Measurements from ENCODE around the gene MYO1F.
"Not testable (repeated sequence)": the region's sequence is repeated elsewhere in the genome, so short reads cannot be mapped to it uniquely, and the experiment has no call there.

DNA sequence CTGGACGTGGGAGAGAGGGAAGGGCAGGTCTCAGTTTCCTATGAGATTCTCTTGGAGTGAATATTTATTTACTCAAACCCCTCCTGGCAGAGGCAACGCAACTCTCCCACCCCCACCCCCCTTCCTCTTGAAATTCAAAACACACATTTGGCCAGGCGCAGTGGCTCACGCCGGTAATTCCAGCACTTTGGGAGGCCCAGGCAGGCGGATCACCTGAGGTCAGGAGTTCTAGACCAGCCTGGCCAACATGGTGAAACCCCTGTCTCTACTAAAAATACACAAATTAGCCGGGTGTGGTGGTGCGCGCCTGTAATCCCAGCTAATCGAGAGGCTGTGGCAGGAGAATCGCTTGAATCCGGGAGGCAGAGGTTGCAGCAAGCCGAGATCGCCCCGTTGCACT is 40.1 kb upstream of the MYO1F start:
- TF ChIP-seq, protein P1, sequence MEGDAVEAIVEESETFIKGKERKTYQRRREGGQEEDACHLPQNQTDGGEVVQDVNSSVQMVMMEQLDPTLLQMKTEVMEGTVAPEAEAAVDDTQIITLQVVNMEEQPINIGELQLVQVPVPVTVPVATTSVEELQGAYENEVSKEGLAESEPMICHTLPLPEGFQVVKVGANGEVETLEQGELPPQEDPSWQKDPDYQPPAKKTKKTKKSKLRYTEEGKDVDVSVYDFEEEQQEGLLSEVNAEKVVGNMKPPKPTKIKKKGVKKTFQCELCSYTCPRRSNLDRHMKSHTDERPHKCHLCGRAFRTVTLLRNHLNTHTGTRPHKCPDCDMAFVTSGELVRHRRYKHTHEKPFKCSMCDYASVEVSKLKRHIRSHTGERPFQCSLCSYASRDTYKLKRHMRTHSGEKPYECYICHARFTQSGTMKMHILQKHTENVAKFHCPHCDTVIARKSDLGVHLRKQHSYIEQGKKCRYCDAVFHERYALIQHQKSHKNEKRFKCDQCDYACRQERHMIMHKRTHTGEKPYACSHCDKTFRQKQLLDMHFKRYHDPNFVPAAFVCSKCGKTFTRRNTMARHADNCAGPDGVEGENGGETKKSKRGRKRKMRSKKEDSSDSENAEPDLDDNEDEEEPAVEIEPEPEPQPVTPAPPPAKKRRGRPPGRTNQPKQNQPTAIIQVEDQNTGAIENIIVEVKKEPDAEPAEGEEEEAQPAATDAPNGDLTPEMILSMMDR (IDR thresholded peaks at IDR 0.05) = not testable (repeated sequence)
- not testable (repeated sequence) for TF ChIP-seq POLR2AphosphoS5, POLR2A (IDR thresholded peaks at IDR 0.05)
